Osteoblast (primary cell): Measurements from ENCODE around the gene REXO1. TPM values are rescaled to one million over a fixed set of nuclear protein-coding genes. Genes with fewer than 3 reads are reported as not detected.
"Not testable (repeated sequence)": the region's sequence is repeated elsewhere in the genome, so short reads cannot be mapped to it uniquely, and the experiment has no call there.

ENCODE experiments used
- DNase-seq: peaks from one replicate; pipeline ENCODE4 v3.0.0; 2011; ENCODE audit warnings: low spot score, mixed read lengths; ENCODE audit not compliant: insufficient read length; ENCODE audit errors: missing footprints
- H2AFZ ChIP-seq: 2 replicates; pipeline ENCODE4 v1.6.0; 2011; ENCODE audit warnings: mild to moderate bottlenecking, low read length
- H3K27ac ChIP-seq: 2 replicates; pipeline ENCODE4 v1.5.1; 2011; ENCODE audit warnings: mild to moderate bottlenecking, low read depth, low read length, moderate library complexity
- H3K27me3 ChIP-seq: 2 replicates; pipeline ENCODE4 v1.6.0; 2012; ENCODE audit warnings: mild to moderate bottlenecking, control low read depth, inconsistent platforms, low read length, moderate library complexity; ENCODE audit not compliant: insufficient read depth
- H3K36me3 ChIP-seq: 2 replicates; pipeline ENCODE4 v1.5.1; 2011; ENCODE audit warnings: mild to moderate bottlenecking, low read length, control low read depth, moderate library complexity; ENCODE audit not compliant: insufficient read depth
- H3K4me1 ChIP-seq: 2 replicates; pipeline ENCODE4 v1.5.1; 2011; ENCODE audit warnings: mild to moderate bottlenecking, low read length, control low read depth, moderate library complexity; ENCODE audit not compliant: insufficient read depth
- H3K4me2 ChIP-seq: 2 replicates; pipeline ENCODE4 v1.6.0; 2011; ENCODE audit warnings: mild to moderate bottlenecking, low read length; ENCODE audit not compliant: insufficient read depth
- H3K4me3 ChIP-seq: fragments of 200-600 bp; sonication (generic); 3 replicates; pipeline ENCODE4 v1.5.1; 2012; ENCODE audit warnings: mild to moderate bottlenecking, low read length, inconsistent platforms; ENCODE audit not compliant: insufficient read depth
- H3K79me2 ChIP-seq: 2 replicates; pipeline ENCODE4 v1.6.0; 2012; ENCODE audit warnings: mild to moderate bottlenecking, low read length, control low read depth, inconsistent platforms; ENCODE audit not compliant: insufficient read depth
- H3K9me3 ChIP-seq: 2 replicates; pipeline ENCODE4 v1.5.1; 2011; ENCODE audit warnings: low read depth, low read length, control low read depth
- H4K20me1 ChIP-seq: 2 replicates; pipeline ENCODE4 v1.6.0; 2012; ENCODE audit warnings: mild to moderate bottlenecking, low read length, control low read depth; ENCODE audit not compliant: insufficient read depth
- CTCF ChIP-seq: IDR thresholded peaks from 2 replicates; pipeline ENCODE4 v1.5.1; 2011; ENCODE audit warnings: mild to moderate bottlenecking, low read depth, low read length, moderate library complexity; ENCODE audit errors: extremely low read depth
- total RNA-seq: library from RNA; depleted of rRNA; stranded (reverse); fragments of >200 nt; gene quantifications from 2 replicates; pipeline ENCODE4 v1.2.3, GENCODE V29; 2012

Gene REXO1
- total RNA-seq, 1 donor, result 9.4 TPM

GRCh38 chr19:1875646-1876495 is 27.6 kb upstream of the REXO1 start:
- Histone ChIP-seq H4K20me1 (peaks cover 31% of the 10 kb centered on the region), H3K4me2 (peak overlapping the region; percentile 99), H3K9me3 (no peaks in the 10 kb centered on the region), H3K4me3 (peak overlapping the region; percentile 99), H3K27ac (peak overlapping the region; percentile 95), H3K27me3 (no peaks in the 10 kb centered on the region), H3K79me2 (peaks cover 65% of the 10 kb centered on the region), H3K36me3 (peaks cover 13% of the 10 kb centered on the region), H2AFZ (peak overlapping the region; percentile 72), H3K4me1 (peaks cover 21% of the 10 kb centered on the region)
- DNase-seq, result peak; percentile 99
- TF ChIP-seq CTCF, result no peak

GRCh38 chr19:1875265-1875645 is 27.0 kb upstream of the REXO1 start:
- H3K4me3 ChIP-seq, result peak overlapping the region; percentile 99
- not testable (repeated sequence) for DNase-seq, H3K9me3 ChIP-seq, H3K27me3 ChIP-seq
- peaks cover 14% of the 10 kb centered on the region for H3K36me3 ChIP-seq
- peaks cover 63% of the 10 kb centered on the region for H3K79me2 ChIP-seq
- peak overlapping the region; percentile 95 for H3K27ac ChIP-seq
- H3K4me1 ChIP-seq, result peaks cover 21% of the 10 kb centered on the region
- H4K20me1 ChIP-seq, result peaks cover 26% of the 10 kb centered on the region
- H2AFZ ChIP-seq, result peak overlapping the region; percentile 72
- peak overlapping the region; percentile 99 for H3K4me2 ChIP-seq

GRCh38 chr19:1874554-1875185 is 26.4 kb upstream of the REXO1 start:
- Histone ChIP-seq H3K79me2 (peaks cover 62% of the 10 kb centered on the region), H3K4me2 (peak overlapping the region; percentile 99), H3K27me3 (no peaks in the 10 kb centered on the region), H3K4me3 (peak overlapping the region; percentile 99), H3K27ac (peak overlapping the region; percentile 95), H3K4me1 (peaks cover 21% of the 10 kb centered on the region), H2AFZ (no peak overlapping the region), H4K20me1 (peaks cover 24% of the 10 kb centered on the region), H3K9me3 (no peaks in the 10 kb centered on the region), H3K36me3 (peaks cover 14% of the 10 kb centered on the region)
- no peak for TF ChIP-seq CTCF
- DNase-seq, result peak; percentile 85

GRCh38 chr19:1873524-1874473 is 25.5 kb upstream of the REXO1 start:
- H3K79me2 ChIP-seq, result peaks cover 62% of the 10 kb centered on the region
- no peak overlapping the region for H3K4me3 ChIP-seq
- H3K27me3 ChIP-seq, result no peaks in the 10 kb centered on the region
- no peaks in the 10 kb centered on the region for H3K9me3 ChIP-seq
- H4K20me1 ChIP-seq, result peaks cover 24% of the 10 kb centered on the region
- H3K36me3 ChIP-seq, result peaks cover 14% of the 10 kb centered on the region
- DNase-seq, result peak; percentile 74
- no peak for TF ChIP-seq CTCF
- H3K4me2 ChIP-seq, result peak overlapping the region; percentile 99
- H2AFZ ChIP-seq, result no peak overlapping the region
- no peak overlapping the region for H3K27ac ChIP-seq
- H3K4me1 ChIP-seq, result peaks cover 21% of the 10 kb centered on the region
